ENCODE data around the gene HTRA1.

HTRA1 gene

DNA sequence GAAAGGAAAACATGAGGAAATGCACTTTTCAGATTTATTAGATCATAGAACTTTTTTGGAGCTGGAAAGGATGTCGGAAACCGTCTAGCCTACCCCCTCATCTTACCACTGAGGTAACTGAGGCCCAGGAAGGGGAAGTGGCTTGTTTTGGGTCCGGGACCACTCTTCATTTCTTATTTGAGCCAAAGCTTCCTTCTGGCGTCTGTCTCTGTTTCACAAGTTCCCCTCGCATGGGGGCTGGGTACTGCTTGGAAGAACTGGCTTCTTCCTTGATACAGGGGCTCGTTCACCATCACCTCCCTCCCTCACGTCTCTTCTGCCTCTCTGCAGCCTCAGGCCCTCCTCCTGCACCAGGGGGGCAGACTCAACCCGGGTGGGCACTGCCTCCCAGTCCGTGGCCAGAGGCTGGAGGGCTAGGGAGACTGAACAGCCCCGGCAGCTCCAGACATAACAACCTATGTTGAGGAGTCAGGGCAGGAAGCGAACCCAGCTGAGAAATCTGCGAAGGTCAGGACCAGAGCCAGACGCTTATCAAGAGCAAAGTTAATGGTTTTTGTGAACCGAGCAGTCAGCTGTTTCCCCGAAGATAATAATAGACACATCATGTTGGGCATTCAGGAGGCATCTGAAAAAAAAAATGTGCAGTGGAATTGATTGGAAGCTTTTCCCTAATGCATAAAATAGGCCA, 12.9 kb downstream of the HTRA1 start:
- Histone ChIP-seq H3K18ac (ENCODE audit: low read length) (peak overlapping the region; percentile 23), H3K27ac (ENCODE audit: low read depth, low read length) (peak overlapping the region; percentile 93), H3K79me2 (ENCODE audit: control insufficient read depth, insufficient read depth, low read length, poor library complexity) (no peaks in the 10 kb centered on the region), H3K14ac (ENCODE audit: low read length) (peak overlapping the region; percentile 10), H2BK5ac (ENCODE audit: low read depth, low read length, poor library complexity) (peak overlapping the region; percentile 15), H4K8ac (ENCODE audit: low read depth, low read length) (peak overlapping the region; percentile 47), H2BK120ac (ENCODE audit: insufficient read depth, low read length, poor library complexity) (peak overlapping the region; percentile 44), H3K4ac (ENCODE audit: low read depth, low read length) (no peak overlapping the region), H3K9ac (ENCODE audit: low read length) (no peak overlapping the region), H3K4me2 (ENCODE audit: low read length) (no peak overlapping the region), H3K4me3 (ENCODE audit: low read depth, low read length) (no peak overlapping the region), H4K12ac (ENCODE audit: low read depth, low read length) (no peak overlapping the region), H3K79me1 (ENCODE audit: low read length) (peaks cover 25% of the 10 kb centered on the region), H2AFZ (ENCODE audit: insufficient read depth, low read length, poor library complexity) (no peak overlapping the region), H3K9me3 (ENCODE audit: insufficient read depth, low read depth, low read length) (no peaks in the 10 kb centered on the region), H3K36me3 (ENCODE audit: control insufficient read depth in 1 of 2, insufficient read depth in 2 of 2, low read length in 2 of 2) (no peaks in the 10 kb centered on the region), H2BK12ac (ENCODE audit: low read length) (peak overlapping the region; percentile 15), H4K91ac (ENCODE audit: low read depth, low read length) (peak overlapping the region; percentile 65), H3K27me3 (ENCODE audit: insufficient read depth, low read length) (no peaks in the 10 kb centered on the region), H3K23ac (ENCODE audit: low read length) (no peak overlapping the region), H2AK5ac (ENCODE audit: low read length) (no peak overlapping the region), H3K4me1 (ENCODE audit: control insufficient read depth in 1 of 2, insufficient read depth in 2 of 2, low read length in 2 of 2) (peaks cover 23 to 32% of the 10 kb centered on the region in 2 experiments)
- DNase-seq: no peak
- WGBS (ENCODE audit: extremely low coverage, insufficient coverage, insufficient read length): no CpG with 5 or more reads among the region's 15 CpGs

- no peaks in the 10 kb centered on the region for H3K79me2 ChIP-seq (ENCODE audit: control insufficient read depth, insufficient read depth, low read length, poor library complexity)
- peak overlapping the region; percentile 60 for H2AK5ac ChIP-seq (ENCODE audit: low read length)
- no peak overlapping the region for H3K23ac ChIP-seq (ENCODE audit: low read length)
- H3K27me3 ChIP-seq (ENCODE audit: insufficient read depth, low read length): no peaks in the 10 kb centered on the region
- no CpG with 5 or more reads among the region's 12 CpGs for WGBS (ENCODE audit: extremely low coverage, insufficient coverage, insufficient read length)
- peak overlapping the region; percentile 78 for H3K14ac ChIP-seq (ENCODE audit: low read length)
- H3K27ac ChIP-seq (ENCODE audit: low read depth, low read length): peak overlapping the region; percentile 93
- peak overlapping the region; percentile 14 for H2AFZ ChIP-seq (ENCODE audit: insufficient read depth, low read length, poor library complexity)
- no peak overlapping the region for H3K4me3 ChIP-seq (ENCODE audit: low read depth, low read length)
- H3K79me1 ChIP-seq (ENCODE audit: low read length): peaks cover 25% of the 10 kb centered on the region
- H4K8ac ChIP-seq (ENCODE audit: low read depth, low read length): peak overlapping the region; percentile 72
- peak overlapping the region; percentile 16 for H3K4ac ChIP-seq (ENCODE audit: low read depth, low read length)
- H2BK5ac ChIP-seq (ENCODE audit: low read depth, low read length, poor library complexity): peak overlapping the region; percentile 98
- peak overlapping the region; percentile 81 for H2BK12ac ChIP-seq (ENCODE audit: low read length)
- DNase-seq: no peak
- H4K12ac ChIP-seq (ENCODE audit: low read depth, low read length): peak overlapping the region; percentile 22
- H3K4me1 ChIP-seq (ENCODE audit: control insufficient read depth in 1 of 2, insufficient read depth in 2 of 2, low read length in 2 of 2): peaks cover 23 to 34% of the 10 kb centered on the region in 2 experiments
- no peaks in the 10 kb centered on the region for H3K9me3 ChIP-seq (ENCODE audit: insufficient read depth, low read depth, low read length)
- no peaks in the 10 kb centered on the region for H3K36me3 ChIP-seq (ENCODE audit: control insufficient read depth in 1 of 2, insufficient read depth in 2 of 2, low read length in 2 of 2)
- H2BK120ac ChIP-seq (ENCODE audit: insufficient read depth, low read length, poor library complexity): peak overlapping the region; percentile 95
- H3K18ac ChIP-seq (ENCODE audit: low read length): peak overlapping the region; percentile 6
- H4K91ac ChIP-seq (ENCODE audit: low read depth, low read length): peak overlapping the region; percentile 98
- no peak overlapping the region for H3K9ac ChIP-seq (ENCODE audit: low read length)
- no peak overlapping the region for H3K4me2 ChIP-seq (ENCODE audit: low read length)
These were observed 13.7 kb downstream of the HTRA1 start for GRCh38 chr10:122475100-122475499.

DNA sequence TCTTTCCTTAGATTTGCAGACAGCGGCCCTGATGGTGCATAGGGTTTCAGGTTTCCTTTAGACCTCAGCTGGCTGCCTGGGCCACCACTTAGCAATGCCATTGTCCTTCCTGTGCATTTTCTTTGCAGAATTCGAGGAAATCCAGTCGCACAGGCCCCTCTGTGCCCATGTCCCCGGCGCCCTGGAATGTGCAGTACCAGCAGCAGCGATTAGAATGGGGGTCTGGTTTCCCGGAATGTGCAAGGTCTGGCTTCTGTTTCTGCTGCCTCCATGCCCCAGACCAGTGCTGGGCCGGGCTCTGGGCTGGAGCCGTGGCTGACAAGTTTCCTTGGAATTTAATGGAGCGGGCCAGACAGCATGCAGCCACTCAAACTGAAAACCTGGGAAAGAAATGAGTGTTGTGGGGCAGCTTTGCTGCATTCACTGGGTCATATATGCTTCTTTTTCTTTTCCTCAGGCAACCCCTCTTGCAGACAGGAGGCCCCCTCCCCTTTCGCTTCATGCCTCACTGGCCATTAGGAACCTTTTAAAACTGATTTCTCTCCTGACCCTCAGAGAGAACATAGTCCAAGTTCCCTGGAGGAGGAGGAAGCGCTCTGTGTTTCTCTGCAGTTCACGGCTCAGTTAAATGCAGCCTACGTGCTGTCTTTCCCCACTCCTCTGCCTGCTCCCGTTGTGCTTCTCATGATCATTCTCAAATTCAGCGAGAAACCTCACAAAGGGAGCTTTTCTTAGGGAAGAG, 14.4 kb downstream of the HTRA1 start:
- Histone ChIP-seq H2AFZ (ENCODE audit: insufficient read depth, low read length, poor library complexity) (no peak overlapping the region), H4K91ac (ENCODE audit: low read depth, low read length) (peak overlapping the region; percentile 69), H3K9me3 (ENCODE audit: insufficient read depth, low read depth, low read length) (no peaks in the 10 kb centered on the region), H3K27ac (ENCODE audit: low read depth, low read length) (peak overlapping the region; percentile 93), H3K9ac (ENCODE audit: low read length) (no peak overlapping the region), H2BK12ac (ENCODE audit: low read length) (peak overlapping the region; percentile 13), H4K8ac (ENCODE audit: low read depth, low read length) (peak overlapping the region; percentile 38), H3K14ac (ENCODE audit: low read length) (peak overlapping the region; percentile 19), H3K23ac (ENCODE audit: low read length) (no peak overlapping the region), H3K18ac (ENCODE audit: low read length) (peak overlapping the region; percentile 16), H3K79me1 (ENCODE audit: low read length) (peaks cover 29% of the 10 kb centered on the region), H3K4me2 (ENCODE audit: low read length) (peak overlapping the region; percentile 49), H2BK120ac (ENCODE audit: insufficient read depth, low read length, poor library complexity) (peak overlapping the region; percentile 67), H2AK5ac (ENCODE audit: low read length) (no peak overlapping the region), H3K27me3 (ENCODE audit: insufficient read depth, low read length) (no peaks in the 10 kb centered on the region), H3K36me3 (ENCODE audit: control insufficient read depth in 1 of 2, insufficient read depth in 2 of 2, low read length in 2 of 2) (no peaks in the 10 kb centered on the region), H3K79me2 (ENCODE audit: control insufficient read depth, insufficient read depth, low read length, poor library complexity) (no peaks in the 10 kb centered on the region), H3K4me1 (ENCODE audit: control insufficient read depth in 1 of 2, insufficient read depth in 2 of 2, low read length in 2 of 2) (peaks cover 23 to 34% of the 10 kb centered on the region in 2 experiments), H4K12ac (ENCODE audit: low read depth, low read length) (no peak overlapping the region), H3K4me3 (ENCODE audit: low read depth, low read length) (no peak overlapping the region), H3K4ac (ENCODE audit: low read depth, low read length) (no peak overlapping the region), H2BK5ac (ENCODE audit: low read depth, low read length, poor library complexity) (peak overlapping the region; percentile 58)
- peak in 1 of 2 donors; percentile 33 for DNase-seq
- no CpG with 5 or more reads among the region's 16 CpGs for WGBS (ENCODE audit: extremely low coverage, insufficient coverage, insufficient read length)

DNA sequence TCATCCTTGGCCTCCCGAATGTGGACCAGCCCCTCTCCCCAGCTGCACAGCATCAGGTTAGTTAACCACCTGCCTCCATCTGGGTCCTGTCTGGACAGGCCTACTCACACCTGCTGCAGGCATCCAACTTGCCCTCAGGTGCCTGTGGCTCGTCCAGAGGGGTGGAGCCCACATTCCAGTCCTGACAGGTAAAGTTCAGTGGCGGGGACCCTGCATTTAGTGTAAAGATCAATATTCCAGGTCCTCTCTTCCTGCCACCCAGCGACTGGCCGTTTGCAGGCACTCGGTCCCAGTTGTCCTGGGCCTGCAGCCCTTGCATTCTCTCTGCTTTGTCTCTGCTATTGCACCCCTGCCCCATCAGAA, 15.0 kb downstream of the HTRA1 start:
- Histone ChIP-seq H3K4me2 (ENCODE audit: low read length) (peak overlapping the region; percentile 49), H3K79me1 (ENCODE audit: low read length) (peaks cover 29% of the 10 kb centered on the region), H2BK120ac (ENCODE audit: insufficient read depth, low read length, poor library complexity) (peak overlapping the region; percentile 67), H2AFZ (ENCODE audit: insufficient read depth, low read length, poor library complexity) (no peak overlapping the region), H3K36me3 (ENCODE audit: control insufficient read depth in 1 of 2, insufficient read depth in 2 of 2, low read length in 2 of 2) (peaks cover 0 to under 1% of the 10 kb centered on the region in 2 experiments), H3K9me3 (ENCODE audit: insufficient read depth, low read depth, low read length) (peaks cover 2% of the 10 kb centered on the region), H4K91ac (ENCODE audit: low read depth, low read length) (peak overlapping the region; percentile 69), H3K14ac (ENCODE audit: low read length) (peak overlapping the region; percentile 19), H2AK5ac (ENCODE audit: low read length) (no peak overlapping the region), H3K79me2 (ENCODE audit: control insufficient read depth, insufficient read depth, low read length, poor library complexity) (no peaks in the 10 kb centered on the region), H3K27me3 (ENCODE audit: insufficient read depth, low read length) (no peaks in the 10 kb centered on the region), H2BK12ac (ENCODE audit: low read length) (peak overlapping the region; percentile 13), H4K12ac (ENCODE audit: low read depth, low read length) (no peak overlapping the region), H3K9ac (ENCODE audit: low read length) (no peak overlapping the region), H3K18ac (ENCODE audit: low read length) (peak overlapping the region; percentile 16), H3K4me1 (ENCODE audit: control insufficient read depth in 1 of 2, insufficient read depth in 2 of 2, low read length in 2 of 2) (peaks cover 23 to 34% of the 10 kb centered on the region in 2 experiments), H3K23ac (ENCODE audit: low read length) (no peak overlapping the region), H3K4me3 (ENCODE audit: low read depth, low read length) (no peak overlapping the region), H2BK5ac (ENCODE audit: low read depth, low read length, poor library complexity) (peak overlapping the region; percentile 58), H3K4ac (ENCODE audit: low read depth, low read length) (no peak overlapping the region), H4K8ac (ENCODE audit: low read depth, low read length) (peak overlapping the region; percentile 38), H3K27ac (ENCODE audit: low read depth, low read length) (peak overlapping the region; percentile 80)
- no CpG with 5 or more reads among the region's 6 CpGs for WGBS (ENCODE audit: extremely low coverage, insufficient coverage, insufficient read length)
- DNase-seq: peak in 1 of 2 donors; percentile 36

Measured in trophoblast cell (in vitro differentiated cells and primary cell).